Neural crest cell (in vitro differentiated cells): ENCODE results near the gene TNIK. TPM values are rescaled to one million over a fixed set of nuclear protein-coding genes. Genes with fewer than 3 reads are reported as not detected.
A peak's percentile ranks its signal among the peaks of the same experiment; 100 is the strongest.

ENCODE experiments used
- DNase-seq: peaks from one replicate; pipeline ENCODE4 v3.0.0; 2021; ENCODE audit warnings: low read depth, mixed read lengths, low spot score
- H3K27ac Mint-ChIP-seq: one replicate; pipeline ENCODE4 v1.8.0; 2021; ENCODE audit warnings: mild to moderate bottlenecking, mixed read lengths; ENCODE audit not compliant: unreplicated experiment
- H3K27me3 Mint-ChIP-seq: 2 replicates; pipeline ENCODE4 v1.8.0; 2021; ENCODE audit warnings: low read depth, mild to moderate bottlenecking, mixed read lengths
- H3K36me3 Mint-ChIP-seq: 2 replicates; pipeline ENCODE4 v1.8.0; 2021; ENCODE audit warnings: low read depth, mild to moderate bottlenecking, mixed read lengths
- H3K4me1 Mint-ChIP-seq: 2 replicates; pipeline ENCODE4 v1.8.0; 2021; ENCODE audit warnings: mixed read lengths
- H3K4me3 Mint-ChIP-seq: one replicate; pipeline ENCODE4 v1.8.0; 2021; ENCODE audit warnings: mild to moderate bottlenecking, mixed read lengths
- H3K9me3 Mint-ChIP-seq: 2 replicates; pipeline ENCODE4 v1.8.0; 2021; ENCODE audit warnings: mixed read lengths
- total RNA-seq: library from RNA; stranded (reverse); gene quantifications from 2 replicates; pipeline ENCODE4 v1.2.1, GENCODE V29; 2021
- TF ChIP-seq, protein P1 (sequence below): fragments of 200-600 bp; sonication (generic); conservative IDR thresholded peaks from 2 replicates; pipeline ENCODE4 v1.5.0; 2021; ENCODE audit warnings: antibody characterized with exemption, mild to moderate bottlenecking

Gene TNIK
- total RNA-seq, 1 donor from 2014 or later: 32.3 TPM

DNA sequence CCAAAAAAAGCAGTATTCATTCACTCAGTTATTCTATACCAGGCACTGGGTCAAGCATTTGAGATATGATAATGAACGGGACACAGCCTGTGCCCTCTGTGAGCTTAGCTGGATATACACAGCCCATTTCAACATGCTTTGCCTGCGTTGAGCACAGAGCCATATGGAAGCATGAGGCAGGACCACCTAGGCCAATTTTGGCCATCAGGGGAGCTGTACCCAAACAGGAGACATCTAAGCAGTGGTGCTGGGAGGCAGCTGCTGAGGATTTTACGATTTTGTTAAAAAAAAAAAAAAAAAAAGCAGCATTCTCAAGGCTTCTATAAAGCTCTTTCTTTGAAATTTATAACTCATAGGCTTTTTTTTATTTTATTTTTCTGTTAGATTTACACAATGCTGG, 346.5 kb downstream of the TNIK start:
- Mint-ChIP-seq H3K27me3 (no peaks in the 10 kb centered on the region), H3K4me1 (peaks cover 9% of the 10 kb centered on the region), H3K9me3 (no peaks in the 10 kb centered on the region), H3K27ac (no peak overlapping the region), H3K4me3 (no peak overlapping the region), H3K36me3 (peaks cover 20% of the 10 kb centered on the region)
- no peak for DNase-seq
- TF ChIP-seq, protein P1, sequence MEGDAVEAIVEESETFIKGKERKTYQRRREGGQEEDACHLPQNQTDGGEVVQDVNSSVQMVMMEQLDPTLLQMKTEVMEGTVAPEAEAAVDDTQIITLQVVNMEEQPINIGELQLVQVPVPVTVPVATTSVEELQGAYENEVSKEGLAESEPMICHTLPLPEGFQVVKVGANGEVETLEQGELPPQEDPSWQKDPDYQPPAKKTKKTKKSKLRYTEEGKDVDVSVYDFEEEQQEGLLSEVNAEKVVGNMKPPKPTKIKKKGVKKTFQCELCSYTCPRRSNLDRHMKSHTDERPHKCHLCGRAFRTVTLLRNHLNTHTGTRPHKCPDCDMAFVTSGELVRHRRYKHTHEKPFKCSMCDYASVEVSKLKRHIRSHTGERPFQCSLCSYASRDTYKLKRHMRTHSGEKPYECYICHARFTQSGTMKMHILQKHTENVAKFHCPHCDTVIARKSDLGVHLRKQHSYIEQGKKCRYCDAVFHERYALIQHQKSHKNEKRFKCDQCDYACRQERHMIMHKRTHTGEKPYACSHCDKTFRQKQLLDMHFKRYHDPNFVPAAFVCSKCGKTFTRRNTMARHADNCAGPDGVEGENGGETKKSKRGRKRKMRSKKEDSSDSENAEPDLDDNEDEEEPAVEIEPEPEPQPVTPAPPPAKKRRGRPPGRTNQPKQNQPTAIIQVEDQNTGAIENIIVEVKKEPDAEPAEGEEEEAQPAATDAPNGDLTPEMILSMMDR: peak; percentile 27

DNA sequence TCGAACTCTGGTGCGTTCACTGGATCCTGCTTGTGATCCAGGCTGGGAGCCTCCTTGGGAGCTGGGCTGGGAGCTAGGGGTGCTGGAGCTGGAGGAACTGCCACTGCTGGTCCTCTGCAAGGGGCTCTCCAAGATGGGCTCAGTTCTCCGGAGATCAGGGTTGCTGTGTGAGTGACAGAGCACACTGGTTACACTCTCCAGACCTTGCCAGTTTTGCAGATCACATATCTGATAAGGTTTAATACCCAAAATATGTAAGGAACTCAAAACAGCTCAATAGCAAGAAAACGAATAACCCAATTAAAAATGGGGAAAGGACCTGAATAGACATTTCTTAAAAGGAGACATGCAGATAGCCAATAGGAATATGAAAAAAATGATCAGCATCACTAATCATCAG, 349.5 kb downstream of the TNIK start:
- H3K27me3 Mint-ChIP-seq: no peaks in the 10 kb centered on the region
- TF ChIP-seq, protein P1: no peak
- no peak for DNase-seq
- no peaks in the 10 kb centered on the region for H3K9me3 Mint-ChIP-seq
- no peak overlapping the region for H3K4me3 Mint-ChIP-seq
- H3K36me3 Mint-ChIP-seq: peaks cover 24% of the 10 kb centered on the region
- no peak overlapping the region for H3K27ac Mint-ChIP-seq
- H3K4me1 Mint-ChIP-seq: peaks cover 4% of the 10 kb centered on the region

DNA sequence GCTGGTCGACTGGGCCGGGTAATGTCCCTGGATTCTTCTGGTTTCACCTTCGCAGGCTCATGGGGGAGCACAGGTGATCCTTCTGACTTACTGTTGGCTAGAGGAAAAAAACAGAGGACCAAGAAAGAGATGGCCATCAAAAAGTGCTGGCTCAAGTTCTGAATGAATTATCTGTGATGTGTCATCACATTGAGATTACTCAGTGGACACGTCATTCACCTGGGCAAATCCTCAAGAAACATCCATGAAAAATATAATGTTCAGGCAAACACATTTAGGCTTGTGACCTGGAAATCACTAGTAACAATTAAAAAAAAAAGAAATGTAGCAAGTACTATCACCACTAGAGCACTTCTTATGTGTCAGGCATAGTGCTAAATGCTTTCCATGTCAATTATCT, 352.1 kb downstream of the TNIK start:
- Mint-ChIP-seq H3K27me3 (no peaks in the 10 kb centered on the region), H3K36me3 (peaks cover 24% of the 10 kb centered on the region), H3K4me1 (no peaks in the 10 kb centered on the region), H3K4me3 (no peak overlapping the region), H3K27ac (peak overlapping the region; percentile 7), H3K9me3 (no peaks in the 10 kb centered on the region)
- DNase-seq: no peak
- TF ChIP-seq, protein P1: no peak

DNA sequence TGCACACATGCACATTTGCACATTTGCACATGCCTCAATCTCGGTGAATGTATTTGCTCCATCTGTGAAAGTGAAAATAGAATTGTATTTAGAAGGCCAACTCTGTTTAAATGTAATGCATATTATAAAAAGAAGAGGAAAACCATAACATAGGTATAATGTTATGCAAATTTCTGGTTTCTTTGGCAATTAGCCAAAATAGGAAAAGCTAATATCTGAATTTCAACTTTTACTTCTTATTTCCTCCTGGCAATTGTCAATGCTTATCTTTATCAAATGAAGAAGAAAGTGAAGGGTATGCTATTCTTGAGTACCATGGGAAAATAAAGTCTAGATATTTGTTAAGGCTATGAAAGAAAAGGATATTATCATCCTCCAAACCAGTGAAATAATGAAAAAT, 357.0 kb downstream of the TNIK start:
- Mint-ChIP-seq H3K4me3 (no peak overlapping the region), H3K4me1 (no peaks in the 10 kb centered on the region), H3K27ac (no peak overlapping the region), H3K9me3 (no peaks in the 10 kb centered on the region), H3K36me3 (peaks cover 26% of the 10 kb centered on the region), H3K27me3 (no peaks in the 10 kb centered on the region)
- TF ChIP-seq, protein P1: no peak
- DNase-seq: no peak

DNA sequence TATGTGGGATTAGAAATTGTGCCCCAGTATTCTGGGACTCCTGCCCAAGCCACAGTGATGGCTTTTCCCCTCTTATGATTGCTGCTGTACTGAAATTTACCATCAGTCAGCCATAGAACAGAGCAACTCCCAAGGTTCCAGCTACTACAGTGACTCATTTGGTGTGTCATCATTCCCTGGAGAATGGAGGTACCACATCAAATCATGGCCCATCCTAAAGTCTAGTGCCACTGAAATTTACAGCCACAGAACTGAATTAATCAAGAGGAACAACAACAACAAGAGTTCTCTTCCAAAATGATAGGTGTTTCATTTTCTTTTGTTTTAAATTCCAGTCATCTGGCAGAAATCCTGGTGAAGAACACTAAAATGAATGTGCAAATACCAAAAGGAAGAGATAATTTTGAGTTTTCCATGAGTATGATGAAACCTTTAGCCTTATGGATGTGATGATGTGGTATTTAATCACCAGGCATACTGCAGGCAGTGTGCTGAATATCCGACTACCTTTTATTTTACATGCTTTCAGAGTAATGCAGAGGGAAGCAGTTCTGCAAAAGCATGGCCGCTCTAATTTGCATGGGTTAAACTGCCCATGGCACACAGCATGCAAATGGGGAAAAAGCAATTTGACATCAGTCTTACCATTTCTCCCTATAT, 358.1 kb downstream of the TNIK start:
- Mint-ChIP-seq H3K4me1 (no peaks in the 10 kb centered on the region), H3K4me3 (no peak overlapping the region), H3K27me3 (no peaks in the 10 kb centered on the region), H3K27ac (no peak overlapping the region), H3K9me3 (no peaks in the 10 kb centered on the region), H3K36me3 (peaks cover 26% of the 10 kb centered on the region)
- no peak for DNase-seq
- TF ChIP-seq, protein P1: no peak
